Measurements from ENCODE around the gene CKS1B. TPM values are rescaled to one million over a fixed set of nuclear protein-coding genes. Genes with fewer than 3 reads are reported as not detected.
"Not testable (repeated sequence)": the region's sequence is repeated elsewhere in the genome, so short reads cannot be mapped to it uniquely, and the experiment has no call there.

The CKS1B gene
- total RNA-seq, 1 experiment from 2014 or later = 259 TPM

GRCh38 chr1:154982341-154982740 is 7.9 kb downstream of the CKS1B start:
- H3K4me1 Mint-ChIP-seq (ENCODE audit: low read depth, unreplicated experiment) = no peaks in the 10 kb centered on the region
- H3K36me3 Mint-ChIP-seq (ENCODE audit: insufficient read depth, unreplicated experiment) = peaks cover 61% of the 10 kb centered on the region
- no peak for DNase-seq
- no peaks in the 10 kb centered on the region; the same call in 1 of the 2 replicates for H3K4me1 ChIP-seq
- no peaks in the 10 kb centered on the region for H3K9me3 Mint-ChIP-seq (ENCODE audit: unreplicated experiment)
- ChIA-PET CTCF (interaction anchor here (0.6 to 1.8 kb wide), 3 partner anchors 11 to 114 kb away, joined by 3 to 6 read pairs (median 4); partner anchors contain the start of genes LENEP and PYGO2), POLR2A (interaction anchor here (1.6 to 2.8 kb wide), 2 partner anchors 9 to 12 kb away, joined by 7 to 24 read pairs; no protein-coding TSS in a partner anchor)
- no peak overlapping the region for H3K27ac Mint-ChIP-seq (ENCODE audit: unreplicated experiment)
- peaks cover 1% of the 10 kb centered on the region; the same call in 1 of the 2 replicates for H3K36me3 ChIP-seq (ENCODE audit: control insufficient read depth, insufficient read depth, low read length)
- TF ChIP-seq CTCF (IDR thresholded peaks at IDR 0.05; ENCODE audit: insufficient read depth in 1 of 2, low read depth in 1 of 2, low read length in 1 of 2, severe bottlenecking in 1 of 2, unreplicated experiment in 1 of 2) = no peak
- intact Hi-C loops (cut with micrococcal nuclease; ENCODE audit: unreplicated experiment) = no loop called here
- no peaks in the 10 kb centered on the region for H3K27me3 Mint-ChIP-seq (ENCODE audit: insufficient read depth, unreplicated experiment)
- no peaks in the 10 kb centered on the region for H3K9me3 ChIP-seq
- BruUV-seq (replicated peaks) = TSS peak; percentile 99
- H3K4me3 ChIP-seq (ENCODE audit: low read depth, low read length) = peak overlapping the region; percentile 40
- no peaks in the 10 kb centered on the region for H3K27me3 ChIP-seq (replicated peaks; ENCODE audit: control insufficient read depth, insufficient read depth, low read length)
- H3K4me3 Mint-ChIP-seq (ENCODE audit: unreplicated experiment) = no peak overlapping the region

GRCh38 chr1:154982897-154983648 is 8.6 kb downstream of the CKS1B start, which contains the start of gene FLAD1:
FLAD1 (plus strand) TSS chr1:154983344; CDS start chr1:154983695, 351 bp downstream.
- Mint-ChIP-seq H3K27me3 (ENCODE audit: insufficient read depth, unreplicated experiment) (no peaks in the 10 kb centered on the region), H3K9me3 (ENCODE audit: unreplicated experiment) (no peaks in the 10 kb centered on the region), H3K27ac (ENCODE audit: unreplicated experiment) (no peak within 1 kb of the TSS), H3K36me3 (ENCODE audit: insufficient read depth, unreplicated experiment) (peaks cover 61% of the 10 kb centered on the region), H3K4me3 (ENCODE audit: unreplicated experiment) (no peak within 1 kb of the TSS), H3K4me1 (ENCODE audit: low read depth, unreplicated experiment) (no peaks in the 10 kb centered on the region)
- DNase-seq = peak; percentile 98 to 100
- ChIA-PET POLR2A (interaction anchor here (0.7 to 2.8 kb wide), 11 partner anchors 8 to 27 kb away, joined by 3 to 24 read pairs (median 5); partner anchors contain the start of genes CKS1B, LENEP, PBXIP1 and SHC1), CTCF (interaction anchor here (0.6 to 2.9 kb wide), 10 partner anchors 11 to 115 kb away, joined by 3 to 26 read pairs (median 4); partner anchors contain the start of genes ADAM15, LENEP and PYGO2)
- no peak for TF ChIP-seq CTCF (IDR thresholded peaks at IDR 0.05; ENCODE audit: insufficient read depth in 1 of 2, low read depth in 1 of 2, low read length in 1 of 2, severe bottlenecking in 1 of 2, unreplicated experiment in 1 of 2)
- no peaks in the 10 kb centered on the region for H3K27me3 ChIP-seq (replicated peaks; ENCODE audit: control insufficient read depth, insufficient read depth, low read length)
- intact Hi-C loops (cut with micrococcal nuclease; ENCODE audit: unreplicated experiment) = loop anchor here (1.0 kb wide), 2 partner anchors 9 to 17 kb away; partner anchors contain the start of gene CKS1B
- BruUV-seq (replicated peaks) = TSS peak; percentile 81
- peaks cover 3% of the 10 kb centered on the region for H3K36me3 ChIP-seq (ENCODE audit: control insufficient read depth, insufficient read depth, low read length)
- H3K4me1 ChIP-seq = no peaks in the 10 kb centered on the region; the same call in 1 of the 2 replicates
- peak within 1 kb of the TSS; percentile 82 for H3K4me3 ChIP-seq (ENCODE audit: low read depth, low read length)
- no peaks in the 10 kb centered on the region for H3K9me3 ChIP-seq

- CTCF ChIA-PET = interaction anchor here (0.6 to 2.9 kb wide), 9 partner anchors 10 to 101 kb away, joined by 3 to 26 read pairs (median 4); partner anchors contain the start of genes ADAM15, LENEP and PYGO2
- Histone ChIP-seq H3K36me3 (ENCODE audit: control insufficient read depth, insufficient read depth, low read length) (peaks cover 6% of the 10 kb centered on the region), H3K9me3 (no peaks in the 10 kb centered on the region), H3K4me1 (no peaks in the 10 kb centered on the region; the same call in 1 of the 2 replicates), H3K4me3 (ENCODE audit: low read depth, low read length) (peak overlapping the region; percentile 82), H3K27me3 (replicated peaks; ENCODE audit: control insufficient read depth, insufficient read depth, low read length) (no peaks in the 10 kb centered on the region)
- Mint-ChIP-seq H3K4me3 (ENCODE audit: unreplicated experiment) (no peak overlapping the region), H3K9me3 (ENCODE audit: unreplicated experiment) (no peaks in the 10 kb centered on the region), H3K36me3 (ENCODE audit: insufficient read depth, unreplicated experiment) (peaks cover 65% of the 10 kb centered on the region), H3K4me1 (ENCODE audit: low read depth, unreplicated experiment) (no peaks in the 10 kb centered on the region), H3K27me3 (ENCODE audit: insufficient read depth, unreplicated experiment) (no peaks in the 10 kb centered on the region), H3K27ac (ENCODE audit: unreplicated experiment) (no peak overlapping the region)
- DNase-seq = no peak
- TF ChIP-seq CTCF (IDR thresholded peaks at IDR 0.05; ENCODE audit: insufficient read depth in 1 of 2, low read depth in 1 of 2, low read length in 1 of 2, severe bottlenecking in 1 of 2, unreplicated experiment in 1 of 2) = no peak
- BruUV-seq (replicated peaks) = no TSS peak
- intact Hi-C loops (cut with micrococcal nuclease; ENCODE audit: unreplicated experiment) = loop anchor here (1.0 kb wide), 2 partner anchors 10 to 16 kb away; partner anchors contain the start of gene CKS1B
- POLR2A ChIA-PET = interaction anchor here (0.7 to 2.8 kb wide), 13 partner anchors 9 to 28 kb away, joined by 3 to 24 read pairs (median 4); partner anchors contain the start of genes CKS1B, LENEP, PBXIP1 and PYGO2
These were observed 9.4 kb downstream of the CKS1B start for GRCh38 chr1:154983776-154984466.

- H3K9me3 ChIP-seq; H3K27ac Mint-ChIP-seq (ENCODE audit: unreplicated experiment); H3K9me3 Mint-ChIP-seq (ENCODE audit: unreplicated experiment); BruUV-seq (replicated peaks); H3K27me3 ChIP-seq (replicated peaks; ENCODE audit: control insufficient read depth, insufficient read depth, low read length); DNase-seq; H3K4me1 Mint-ChIP-seq (ENCODE audit: low read depth, unreplicated experiment); H3K4me3 Mint-ChIP-seq (ENCODE audit: unreplicated experiment); intact Hi-C loops (cut with micrococcal nuclease; ENCODE audit: unreplicated experiment); H3K36me3 ChIP-seq (ENCODE audit: control insufficient read depth, insufficient read depth, low read length); H3K27me3 Mint-ChIP-seq (ENCODE audit: insufficient read depth, unreplicated experiment); H3K4me1 ChIP-seq; H3K4me3 ChIP-seq (ENCODE audit: low read depth, low read length): not testable (repeated sequence)
- peaks cover 51% of the 10 kb centered on the region for H3K36me3 Mint-ChIP-seq (ENCODE audit: insufficient read depth, unreplicated experiment)
- ChIA-PET CTCF (interaction anchor here (1.0 kb wide), 1 partner anchor 13 kb away, joined by 3 read pairs; no protein-coding TSS in a partner anchor), POLR2A (interaction anchor here (0.6 kb wide), 1 partner anchor 13 kb away, joined by 5 read pairs; no protein-coding TSS in a partner anchor)
These were observed 12.3 kb downstream of the CKS1B start for GRCh38 chr1:154986736-154987135.
